Measurements from ENCODE around the gene LONRF3.

LONRF3 gene

DNA sequence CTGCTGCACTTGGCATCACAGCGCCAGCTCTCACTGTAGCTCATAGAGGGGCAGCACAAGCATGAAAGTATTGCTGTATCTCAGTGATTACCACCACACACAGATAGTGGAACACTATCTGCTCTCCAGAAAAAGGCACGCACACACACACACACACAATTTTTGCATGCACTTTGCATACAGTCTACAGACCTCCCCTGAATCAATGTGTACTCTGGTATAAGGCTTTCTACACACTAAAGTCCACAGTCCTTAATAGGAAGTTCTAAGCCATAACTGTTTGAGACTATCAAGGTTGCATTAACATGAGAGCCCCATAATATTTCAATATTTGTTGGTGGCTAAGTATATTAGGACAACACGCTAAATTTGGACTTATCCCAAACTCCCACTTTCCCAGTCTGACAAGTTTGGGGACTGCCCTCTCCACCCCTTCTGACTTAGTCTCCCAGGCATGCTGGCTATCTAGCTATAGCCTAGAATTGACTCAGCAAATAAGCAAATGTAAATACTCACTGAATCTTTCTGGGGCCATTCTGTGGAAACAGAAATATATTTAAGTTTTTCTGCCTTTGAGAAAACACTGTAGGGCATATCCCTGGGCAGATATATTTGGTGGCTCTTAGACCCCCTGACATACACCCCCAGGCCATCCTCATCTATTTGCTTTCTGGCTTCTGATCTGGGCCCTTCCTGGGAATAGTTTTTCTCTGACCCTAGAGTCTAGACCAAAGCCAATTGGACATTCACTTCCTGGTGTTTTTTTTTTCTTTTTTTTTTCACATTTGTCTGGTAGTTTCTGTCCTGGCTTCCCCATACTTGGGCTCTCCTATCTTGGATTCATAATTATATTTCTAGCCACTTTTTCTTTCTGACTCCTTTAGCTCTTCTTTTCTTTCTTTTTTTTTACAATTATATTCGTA lies 62.0 kb downstream of the LONRF3 start:
- DNase-seq (ENCODE audit: low read depth): no peak

DNA sequence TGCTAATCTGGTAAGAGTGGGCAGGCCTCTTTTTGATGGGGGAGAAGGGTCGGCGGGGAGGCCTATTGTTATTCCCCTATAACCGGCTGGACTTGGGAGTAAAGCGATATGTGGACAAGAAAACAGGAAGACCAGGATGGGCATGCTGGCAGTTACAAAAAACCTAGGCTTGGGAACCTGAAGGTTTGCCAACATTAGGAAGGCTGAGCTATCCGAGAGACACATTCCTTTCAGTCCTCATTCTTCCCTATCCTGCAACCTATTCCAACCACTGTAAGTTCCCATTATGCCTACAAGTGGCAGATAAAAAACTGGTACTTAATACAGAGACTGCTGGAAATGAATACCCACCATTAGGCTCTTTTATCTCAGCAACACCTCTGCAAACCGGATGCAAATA lies 66.0 kb downstream of the LONRF3 start:
- DNase-seq (ENCODE audit: low read depth): no peak

DNA sequence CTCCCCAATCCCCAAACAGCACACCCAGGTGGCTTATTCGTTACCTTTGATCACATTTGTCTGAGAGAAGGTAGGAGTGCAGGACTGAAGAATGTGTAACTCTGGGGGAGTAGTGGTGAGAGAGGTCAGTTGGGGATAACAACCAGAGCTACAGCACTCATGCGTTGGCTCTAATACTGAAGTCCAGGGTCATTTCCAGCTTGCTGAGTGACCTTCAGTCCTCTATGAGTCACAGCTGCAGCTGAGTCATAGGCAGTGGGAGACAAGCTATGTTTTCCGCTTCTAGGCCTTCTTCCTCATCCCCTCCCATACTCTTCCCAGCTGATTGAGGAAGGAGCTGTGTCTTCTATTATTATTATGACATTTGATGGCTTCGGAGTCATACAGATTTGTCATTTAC lies 66.8 kb downstream of the LONRF3 start:
- no peak for DNase-seq (ENCODE audit: low read depth)

DNA sequence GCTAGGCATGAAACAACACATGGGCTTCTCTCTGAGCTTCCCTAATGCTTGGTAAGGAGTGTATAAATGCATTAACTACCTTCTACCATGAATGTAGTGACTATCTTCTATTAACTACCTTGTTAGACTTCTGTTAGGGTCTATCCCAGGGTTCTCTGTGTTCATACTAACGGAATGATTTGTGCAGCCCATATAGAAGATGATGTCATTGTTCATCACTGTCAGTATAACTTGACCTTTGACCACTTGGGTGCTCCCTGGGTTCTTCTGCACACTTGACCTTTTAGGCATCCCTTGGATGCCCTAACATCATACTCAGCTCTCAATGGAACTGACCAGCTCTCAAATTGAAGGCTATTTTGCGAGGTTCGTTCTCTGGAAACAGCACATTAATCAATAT lies 67.6 kb downstream of the LONRF3 start:
- no peak for DNase-seq (ENCODE audit: low read depth)

DNA sequence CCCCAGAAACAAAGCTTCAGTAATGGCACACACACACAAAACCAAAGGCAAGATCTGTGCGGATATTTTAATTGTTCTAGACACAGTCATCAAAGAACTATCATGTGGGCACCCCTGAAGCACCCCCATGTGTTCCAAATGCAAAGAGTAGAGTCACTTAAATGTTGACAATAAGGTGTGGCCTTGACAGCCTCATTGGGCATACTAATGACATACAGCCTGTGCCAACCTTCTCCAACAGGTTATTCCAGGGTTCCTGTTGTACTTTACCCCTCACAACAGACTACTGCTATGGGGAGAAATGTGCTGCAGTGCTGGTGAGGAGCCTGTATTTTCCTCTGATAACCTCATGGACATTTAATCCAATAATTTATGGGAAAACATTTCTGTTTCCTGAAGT lies 68.6 kb downstream of the LONRF3 start:
- no peak for DNase-seq (ENCODE audit: low read depth)

DNA sequence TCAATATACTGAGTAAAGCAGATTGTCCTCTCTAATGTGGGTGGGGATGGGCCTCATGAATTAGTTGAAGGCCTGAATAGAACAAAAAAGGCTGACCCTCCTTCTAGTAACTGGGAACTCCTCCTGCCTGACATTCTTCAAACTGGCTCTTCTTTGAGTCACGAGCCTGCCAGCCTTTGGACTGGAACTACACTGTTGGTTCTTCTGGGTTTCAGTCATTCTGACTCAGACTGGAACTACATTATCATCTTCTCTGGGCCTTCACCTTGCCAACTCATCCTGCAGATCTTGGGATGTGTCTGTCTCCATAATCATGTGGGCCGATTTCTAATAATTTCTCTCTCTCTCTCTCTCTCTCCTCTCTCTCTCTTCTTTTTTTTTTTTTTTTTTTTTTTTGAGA lies 71.5 kb downstream of the LONRF3 start:
- no peak for DNase-seq (ENCODE audit: low read depth)

DNA sequence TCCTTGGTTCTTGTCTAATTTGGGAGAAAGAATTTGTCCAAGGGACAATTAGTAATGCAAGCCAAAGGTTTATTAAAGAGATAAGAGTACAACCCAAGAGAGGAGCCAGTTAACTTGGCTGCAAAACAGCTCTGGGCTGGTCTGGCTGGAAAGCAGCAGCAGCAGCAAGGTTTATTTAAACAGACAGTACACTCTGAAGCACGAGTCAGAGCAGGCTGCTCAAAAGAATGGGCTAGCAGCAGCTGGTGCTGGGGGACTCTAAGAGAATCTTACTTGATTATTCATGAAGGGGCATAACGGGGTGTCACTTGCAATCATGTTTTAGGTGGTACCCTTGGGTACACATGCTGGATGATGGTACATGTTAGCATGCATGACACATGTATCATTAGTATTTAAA lies 81.3 kb downstream of the LONRF3 start:
- no peak for DNase-seq (ENCODE audit: low read depth)

DNA sequence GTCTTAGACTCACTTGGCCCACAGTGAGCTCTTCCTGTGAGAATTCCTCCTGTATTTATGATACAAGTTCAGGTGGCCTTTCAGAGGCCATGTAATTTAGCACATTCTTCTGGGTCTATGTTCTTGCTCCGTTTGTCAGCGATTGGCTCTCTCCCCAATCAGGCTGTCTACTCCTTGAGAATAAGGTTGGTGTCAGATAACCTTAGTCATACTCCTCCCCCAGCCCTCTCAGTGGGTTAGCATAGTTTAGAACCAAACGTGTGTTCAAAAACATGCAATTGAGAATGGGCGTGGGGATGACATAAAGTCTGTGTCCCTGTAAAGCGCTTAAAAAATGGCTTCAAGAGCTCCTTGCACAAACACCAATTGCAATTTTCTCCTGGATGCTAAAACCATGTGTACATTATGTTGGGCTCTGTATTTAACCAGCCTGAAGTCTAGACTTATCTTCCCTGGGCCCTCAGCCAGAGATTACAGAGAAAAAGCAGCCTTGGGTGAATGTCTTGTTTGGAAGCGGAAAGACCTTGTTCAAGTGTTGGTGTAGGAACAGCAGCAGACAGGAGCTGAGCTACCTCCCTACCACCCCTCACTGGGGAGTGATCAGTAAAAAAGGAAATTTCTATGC lies 88.4 kb downstream of the LONRF3 start:
- DNase-seq (ENCODE audit: low read depth): no peak

DNA sequence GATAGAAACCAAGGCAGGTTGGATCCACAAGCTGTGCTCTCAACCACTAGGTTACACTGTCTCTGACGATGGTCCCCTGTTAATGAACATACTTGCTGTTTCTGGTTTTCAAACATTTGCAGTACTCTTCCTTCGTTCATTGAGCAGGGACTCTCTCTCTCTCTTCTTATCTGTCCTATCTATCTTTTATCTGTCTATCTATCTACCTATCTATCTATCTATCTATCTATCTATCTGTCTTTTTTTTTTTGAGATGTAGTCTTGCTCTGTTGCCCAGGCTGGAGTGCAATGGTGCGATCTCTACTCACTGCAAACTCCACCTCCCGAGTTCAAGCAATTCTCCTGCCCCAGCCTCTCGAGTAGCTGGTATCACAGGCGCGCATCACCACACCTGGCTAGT lies 89.0 kb downstream of the LONRF3 start:
- DNase-seq (ENCODE audit: low read depth): no peak

DNA sequence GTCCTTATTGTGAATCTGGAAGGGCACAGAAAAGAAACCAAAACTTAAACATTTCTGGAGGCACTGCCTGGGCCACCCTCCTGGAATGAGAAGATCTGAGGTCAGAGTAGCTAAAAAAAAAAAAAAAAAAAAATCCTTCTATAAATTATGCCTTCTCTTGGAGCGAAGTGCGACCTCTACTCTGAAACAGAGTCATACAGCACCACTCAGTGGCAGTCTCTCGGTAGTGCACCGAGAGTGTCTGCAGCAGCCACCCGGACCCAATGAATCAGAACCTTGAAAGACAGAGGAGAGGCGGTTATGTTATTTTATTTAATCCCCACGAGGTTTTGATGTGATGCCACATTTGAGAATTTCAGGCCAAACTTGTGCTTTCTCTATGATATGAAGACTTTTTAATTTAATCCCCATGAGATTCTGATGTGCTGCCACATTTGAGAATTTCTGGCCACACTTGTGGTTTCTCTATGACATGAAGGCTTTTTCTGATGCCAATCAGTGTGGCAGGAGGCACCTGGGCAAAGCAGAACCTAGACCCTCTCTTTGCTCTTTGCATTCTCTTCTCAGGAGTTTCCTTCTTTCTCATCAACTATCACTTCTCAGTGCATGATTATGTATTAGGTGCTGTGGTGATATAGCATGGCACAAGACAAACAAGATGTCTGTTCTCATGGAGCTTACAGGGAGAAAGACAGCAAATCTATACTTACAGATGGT lies 92.8 kb downstream of the LONRF3 start:
- DNase-seq (ENCODE audit: low read depth): peak; percentile 28

All from activated T-cell treated with anti-CD3 and anti-CD28 coated beads for 24 hours (primary cell).